H1 (cell line): ENCODE results near the gene OMA1. TPM values are rescaled to one million over a fixed set of nuclear protein-coding genes. Genes with fewer than 3 reads are reported as not detected.

Experiments
- CTCF ChIA-PET: fragments of 300-600 bp; sonication (Branson Sonifier 250); formaldehyde crosslinking; loops from one replicate; lab custom pipeline; 2021; ENCODE audit not compliant: partially characterized antibody; lab: Charles Lee
- POLR2A ChIA-PET: fragments of 300-600 bp; sonication (Branson Sonifier 250); formaldehyde crosslinking; loops from one replicate; lab custom pipeline; 2021; ENCODE audit warnings: inconsistent platforms; ENCODE audit not compliant: partially characterized antibody; lab: Charles Lee
- DNase-seq, 2 experiments: peaks; one replicate each; pipeline versions ENCODE4 v3.0.0 to v3.0.0-alpha.2; 2010 to 2022; ENCODE audit warnings: low spot score in 2 of 2, low read depth in 1 of 2, mixed read lengths in 1 of 2
- FAIRE-seq: peaks from 2 replicates; lab custom pipeline; 2011; peaks lifted over from hg19 to GRCh38; lab: Jason Lieb, UNC
- H2AFZ ChIP-seq: 2 replicates; pipeline ENCODE4 v1.8.1; 2012; ENCODE audit warnings: low read length, inconsistent platforms
- H2AK5ac ChIP-seq: 2 replicates; pipeline ENCODE4 v1.6.1; 2013; ENCODE audit warnings: low read depth, low read length
- H2BK120ac ChIP-seq: replicated peaks from 2 replicates; pipeline ENCODE3; 2013; ENCODE audit warnings: low read depth, low read length, inconsistent platforms
- H2BK12ac ChIP-seq: 2 replicates; pipeline ENCODE4 v1.6.1; 2013; ENCODE audit warnings: low read depth, low read length
- H2BK15ac ChIP-seq: 2 replicates; pipeline ENCODE4 v1.6.1; 2013; ENCODE audit warnings: low read length
- H2BK20ac ChIP-seq: 2 replicates; pipeline ENCODE4 v1.6.1; 2013; ENCODE audit warnings: low read length
- H2BK5ac ChIP-seq: 2 replicates; pipeline ENCODE4 v1.6.1; 2013; ENCODE audit warnings: low read depth, low read length
- H3K14ac ChIP-seq: 2 replicates; pipeline ENCODE4 v1.6.1; 2013; ENCODE audit warnings: inconsistent platforms; ENCODE audit not compliant: insufficient read length
- H3K18ac ChIP-seq: 2 replicates; pipeline ENCODE4 v1.6.1; 2013; ENCODE audit warnings: low read length; ENCODE audit errors: extremely low read depth
- H3K23ac ChIP-seq: 2 replicates; pipeline ENCODE4 v1.6.1; 2013; ENCODE audit warnings: inconsistent platforms; ENCODE audit not compliant: insufficient read length
- H3K23me2 ChIP-seq: 2 replicates; pipeline ENCODE4 v1.6.1; 2013; ENCODE audit warnings: low read depth, low read length
- H3K27ac ChIP-seq: 2 replicates; pipeline ENCODE4 v1.6.1; 2011; ENCODE audit warnings: low read depth, low read length, inconsistent platforms
- H3K27me3 ChIP-seq, 4 experiments: replicated peaks in 1 of 4; 1 replicate in 1 of 4; 2 replicates in 3 of 4; pipeline versions ENCODE4 v1.6.1 to v1.8.1; 2011 to 2013; ENCODE audit warnings: low read length in 3 of 4, mild to moderate bottlenecking in 3 of 4, inconsistent platforms in 2 of 4, mixed read lengths in 2 of 4, moderate library complexity in 1 of 4; ENCODE audit not compliant: control insufficient read depth in 3 of 4, insufficient read depth in 3 of 4; ENCODE audit errors: extremely low read depth in 1 of 4
- H3K36me3 ChIP-seq, 4 experiments: 2 replicates each; pipeline versions ENCODE4 v1.6.1 to v1.8.1; 2011 to 2013; ENCODE audit warnings: mild to moderate bottlenecking in 4 of 4, low read length in 3 of 4, moderate library complexity in 2 of 4, control low read depth in 1 of 4, inconsistent platforms in 1 of 4; ENCODE audit not compliant: insufficient read depth in 4 of 4, control insufficient read depth in 2 of 4
- H3K4ac ChIP-seq: replicated peaks from 2 replicates; pipeline ENCODE3; 2013; ENCODE audit warnings: low read length, low read depth, mixed read lengths, inconsistent platforms; ENCODE audit not compliant: insufficient read length
- H3K4me1 ChIP-seq, 4 experiments: replicated peaks in 1 of 4; 1 replicate in 1 of 4; 2 replicates in 3 of 4; pipeline versions ENCODE4 v1.6.1 to v1.8.1; 2011 to 2013; ENCODE audit warnings: low read length in 3 of 4, inconsistent platforms in 2 of 4, mixed read lengths in 1 of 4; ENCODE audit not compliant: insufficient read depth in 4 of 4, control insufficient read depth in 3 of 4
- H3K4me2 ChIP-seq, 2 experiments: 2 replicates each; pipeline versions ENCODE4 v1.6.1 to v1.8.1; 2011 to 2013; ENCODE audit warnings: low read depth in 2 of 2, low read length in 2 of 2, control low read depth in 1 of 2, inconsistent platforms in 1 of 2, mild to moderate bottlenecking in 1 of 2; ENCODE audit not compliant: insufficient read depth in 1 of 2
- H3K4me3 ChIP-seq, 4 experiments: fragments of 200-600, 300-600 bp in 1 of 4; sonication (generic), shearing (Covaris generic), sonication (Bioruptor Twin) in 1 of 4; 2 replicates each; pipeline versions ENCODE4 v1.5.1 to v1.8.1; 2011 to 2016; ENCODE audit warnings: low read length in 4 of 4, low read depth in 3 of 4, control low read depth in 2 of 4, inconsistent platforms in 2 of 4, mild to moderate bottlenecking in 2 of 4, mixed read lengths in 1 of 4, moderate library complexity in 1 of 4; ENCODE audit not compliant: insufficient read depth in 2 of 4; ENCODE audit errors: extremely low read depth in 1 of 4
- H3K56ac ChIP-seq: replicated peaks from 2 replicates; pipeline ENCODE3; 2013; ENCODE audit warnings: low read depth, mild to moderate bottlenecking, mixed read lengths, low read length, inconsistent platforms; ENCODE audit not compliant: insufficient read length
- H3K79me1 ChIP-seq: 2 replicates; pipeline ENCODE4 v1.6.1; 2013; ENCODE audit warnings: low read depth, low read length, control low read depth
- H3K79me2 ChIP-seq, 2 experiments: 2 replicates each; pipeline versions ENCODE4 v1.6.1 to v1.8.1; 2012 to 2013; ENCODE audit warnings: low read length in 2 of 2, mild to moderate bottlenecking in 2 of 2, inconsistent platforms in 1 of 2; ENCODE audit not compliant: insufficient read depth in 2 of 2, control insufficient read depth in 1 of 2
- H3K9ac ChIP-seq, 4 experiments: replicated peaks in 1 of 4; 1 replicate in 1 of 4; 2 replicates in 3 of 4; pipeline versions ENCODE4 v1.6.1 to v1.8.1; 2011 to 2013; ENCODE audit warnings: low read depth in 3 of 4, low read length in 3 of 4, control low read depth in 2 of 4, mild to moderate bottlenecking in 2 of 4, moderate library complexity in 2 of 4, inconsistent platforms in 1 of 4; ENCODE audit errors: extremely low read depth in 1 of 4
- H3K9me3 ChIP-seq, 2 experiments: 2 replicates each; pipeline versions ENCODE4 v1.6.1 to v1.8.1; 2012 to 2013; ENCODE audit warnings: mild to moderate bottlenecking in 2 of 2, moderate library complexity in 2 of 2, control low read depth in 1 of 2, inconsistent platforms in 1 of 2, low read depth in 1 of 2, low read length in 1 of 2, mixed read lengths in 1 of 2; ENCODE audit not compliant: insufficient read depth in 2 of 2
- H4K20me1 ChIP-seq, 2 experiments: replicated peaks in 1 of 2; 2 replicates each; pipeline versions ENCODE3 to v1.8.1; 2011 to 2013; ENCODE audit warnings: inconsistent platforms in 2 of 2, low read length in 2 of 2, mild to moderate bottlenecking in 1 of 2; ENCODE audit not compliant: insufficient read depth in 2 of 2, control insufficient read depth in 1 of 2
- H4K5ac ChIP-seq: 2 replicates; pipeline ENCODE4 v1.6.1; 2013; ENCODE audit warnings: low read length, low read depth, mixed read lengths, inconsistent platforms; ENCODE audit not compliant: insufficient read length
- H4K8ac ChIP-seq: 2 replicates; pipeline ENCODE4 v1.8.0; 2013; ENCODE audit warnings: mild to moderate bottlenecking, moderate library complexity, low read length, inconsistent platforms; ENCODE audit not compliant: insufficient read depth; ENCODE audit errors: extremely low read depth
- H4K91ac ChIP-seq: replicated peaks from 2 replicates; pipeline ENCODE3; 2013; ENCODE audit warnings: low read length, mixed read lengths, inconsistent platforms; ENCODE audit not compliant: insufficient read length
- ATF2 ChIP-seq: IDR thresholded peaks from 2 replicates; pipeline ENCODE4 v1.6.1; 2012; ENCODE audit warnings: low read length, inconsistent platforms
- GTF2F1 ChIP-seq: IDR thresholded peaks from 2 replicates; pipeline ENCODE4 v1.6.1; 2012; ENCODE audit warnings: low read depth, low read length, improper control_type of control experiment, borderline replicate concordance
- RNF2 ChIP-seq: fragments of 200-900, 300-1000 bp; sonication (generic); IDR thresholded peaks from 2 replicates; pipeline ENCODE4 v1.7.1; 2016; ENCODE audit warnings: borderline replicate concordance, low read depth, mild to moderate bottlenecking, antibody characterized with exemption, low read length; ENCODE audit not compliant: poor library complexity, severe bottlenecking; ENCODE audit errors: missing control alignments
- WGBS, 2 experiments: shearing (Covaris generic) in 1 of 2; methylation state at CpG; one replicate each; pipeline versions ENCODE4 v1.1.6 to v1.1.7; 2013 to 2015; ENCODE audit warnings: low lambda C conversion rate in 2 of 2, mixed read lengths in 2 of 2, inconsistent platforms in 1 of 2, low coverage in 1 of 2, missing lambda C conversion rate in 1 of 2; ENCODE audit not compliant: insufficient replicate concordance in 2 of 2, insufficient coverage in 1 of 2, insufficient read length in 1 of 2; ENCODE audit errors: extremely low coverage in 1 of 2, missing lambda C conversion rate in 1 of 2; 5-methylcytosine and 5-hydroxymethylcytosine counted together
- polyA plus RNA-seq, 7 experiments: library from polyadenylated mRNA; depleted of rRNA in 3 of 7; stranded (reverse) in 5 of 7; unstranded in 2 of 7; fragments of >200 nt in 5 of 7; fragments of 200-250 nt in 2 of 7; gene quantifications; 1 replicate in 5 of 7; 2 replicates in 1 of 7; 4 replicates in 1 of 7; pipeline versions ENCODE4 v1.2.1 to v1.2.3, GENCODE V29; 2011 to 2013; ENCODE audit warnings: missing spikeins in 2 of 7, mixed read lengths in 2 of 7
- total RNA-seq: library from RNA; stranded (reverse); fragmentation: NEBNext Ultra II Directional; extraction: Animal tissue kit (Norgen Biotek cat#: 25700); gene quantifications from 2 replicates; pipeline ENCODE4 v1.2.1, GENCODE V29; 2021

OMA1 gene
- total and polyA plus RNA-seq, 2 of the 8 experiments (the other 6 are each of a cell fraction or from before 2014, with no cell fraction given) = 7.7 to 11.7 TPM

- peaks cover 10 to 33% (median 25%) of the 10 kb centered on the region in 4 experiments for H3K27me3 ChIP-seq
- H3K4me2 ChIP-seq = no peak overlapping the region
- no peak for FAIRE-seq
- H3K27ac ChIP-seq = no peak overlapping the region
- no peak overlapping the region for H2BK15ac ChIP-seq
- H3K36me3 ChIP-seq = peaks cover 0 to 6% (median 0%) of the 10 kb centered on the region in 4 experiments; a peak in 1 of 8 replicates
- H3K9me3 ChIP-seq = peaks cover 0 to 8% of the 10 kb centered on the region in 2 experiments; a peak in 2 of 4 replicates
- no peaks in the 10 kb centered on the region for H3K79me2 ChIP-seq
- H3K23ac ChIP-seq = no peak overlapping the region
- H3K9ac ChIP-seq = no peak overlapping the region
- H2BK120ac ChIP-seq = no peak overlapping the region
- H3K79me1 ChIP-seq = no peaks in the 10 kb centered on the region
- H3K18ac ChIP-seq = no peak overlapping the region
- no peak overlapping the region for H4K5ac ChIP-seq
- no peak overlapping the region for H3K14ac ChIP-seq
- no peak for TF ChIP-seq RNF2
- no peak for TF ChIP-seq GTF2F1
- TF ChIP-seq ATF2 = no peak
- H2BK12ac ChIP-seq = no peak overlapping the region
- no peak overlapping the region for H4K8ac ChIP-seq
- no peak overlapping the region for H3K4me3 ChIP-seq
- CTCF ChIA-PET = interaction anchor here (0.6 kb wide), 1 partner anchor 504 kb away, joined by 3 read pairs; no protein-coding TSS in a partner anchor
- 87% methylated on average over 4 of the region's 4 CpGs; no CpG with 5 or more reads in 1 of the 2 experiments for WGBS, 2 experiments
- peaks cover 0 to 5% (median 1%) of the 10 kb centered on the region in 4 experiments; a peak in 3 of 7 replicates for H3K4me1 ChIP-seq
- H2AFZ ChIP-seq = no peak overlapping the region
- no peaks in the 10 kb centered on the region for H4K20me1 ChIP-seq
- H2BK5ac ChIP-seq = no peak overlapping the region
- no peak overlapping the region for H2AK5ac ChIP-seq
- no peak overlapping the region for H4K91ac ChIP-seq
- no peak overlapping the region for H2BK20ac ChIP-seq
- peak in 1 of 2 experiments; percentile 41 for DNase-seq
- H3K4ac ChIP-seq = no peak overlapping the region
- H3K56ac ChIP-seq = no peak overlapping the region
- H3K23me2 ChIP-seq = peaks cover 4% of the 10 kb centered on the region; the same call in 1 of the 2 replicates
- POLR2A ChIA-PET = no interaction called here
These were observed 27.4 kb upstream of the OMA1 start for GRCh38 chr1:58573705-58574591.
